ENCODE measurements around the gene RSPH9.
"Not testable (repeated sequence)": the region's sequence is repeated elsewhere in the genome, so short reads cannot be mapped to it uniquely, and the experiment has no call there.

RSPH9 gene

GRCh38 chr6:43628393-43629103 lies 16.3 kb upstream of the RSPH9 start:
- peak in 14 of 58 donors; percentile 8 to 61 (median 30) for DNase-seq

- peak; percentile 85 to 100 (median 99) for DNase-seq
These were observed 15.7 kb upstream of the RSPH9 start, which contains the start of gene GTPBP2 for GRCh38 chr6:43629104-43629504. GTPBP2 (minus strand) TSS chr6:43629264; CDS start chr6:43629162, 102 bp downstream.

GRCh38 chr6:43629505-43630300 lies 15.1 kb upstream of the RSPH9 start:
- peak; percentile 32 to 95 (median 81) for DNase-seq

- no peak for DNase-seq
These were observed 13.7 kb upstream of the RSPH9 start for GRCh38 chr6:43630980-43631619.

- not testable (repeated sequence) for DNase-seq
These were observed 11.8 kb upstream of the RSPH9 start for GRCh38 chr6:43633002-43633401.

- DNase-seq, result no peak
These were observed 10.0 kb upstream of the RSPH9 start for GRCh38 chr6:43634702-43635303.

GRCh38 chr6:43635387-43636307 lies 9.2 kb upstream of the RSPH9 start, which contains the start of gene MAD2L1BP:
MAD2L1BP (plus strand) TSS chr6:43635840; CDS start chr6:43635876, 36 bp downstream.
- DNase-seq, result peak in 57 of 58 donors; percentile 38 to 90 (median 77)

GRCh38 chr6:43636308-43636659 lies 8.6 kb upstream of the RSPH9 start:
- DNase-seq, result peak in 2 of 58 donors; percentile 26 to 51

- DNase-seq, result no peak
These were observed 4.6 kb upstream of the RSPH9 start for GRCh38 chr6:43639984-43640800.

- DNase-seq, result no peak
These were observed 753 bp downstream of the RSPH9 start for GRCh38 chr6:43645613-43645964.

GRCh38 chr6:43647613-43648012 lies 2.8 kb downstream of the RSPH9 start:
- DNase-seq, result no peak

GRCh38 chr6:43648248-43648647 lies 3.4 kb downstream of the RSPH9 start:
- DNase-seq, result no peak

- DNase-seq, result not testable (repeated sequence)
These were observed 8.0 kb downstream of the RSPH9 start for GRCh38 chr6:43652822-43653221.

GRCh38 chr6:43657221-43657802 lies 12.5 kb downstream of the RSPH9 start:
- DNase-seq, result no peak

GRCh38 chr6:43658161-43658560 lies 13.3 kb downstream of the RSPH9 start:
- DNase-seq, result no peak

GRCh38 chr6:43662948-43663347 lies 18.1 kb downstream of the RSPH9 start:
- DNase-seq, result not testable (repeated sequence)

GRCh38 chr6:43665376-43665775 lies 20.5 kb downstream of the RSPH9 start:
- DNase-seq, result no peak

- no peak for DNase-seq
These were observed 21.5 kb downstream of the RSPH9 start for GRCh38 chr6:43666196-43666920.

Measured in anterior cingulate cortex (tissue), 58 donors.